AML-193 (cell line): ENCODE measurements around the gene CD177.
"Not testable (repeated sequence)": the region's sequence is repeated elsewhere in the genome, so short reads cannot be mapped to it uniquely, and the experiment has no call there.

ENCODE experiments used
- DNase-seq, 2 experiments: peaks; one replicate each; lab custom pipeline; 2025; lab: John Stamatoyannopoulos, UW

Gene CD177

GRCh38 chr19:43332058-43332922, 21.2 kb upstream of the CD177 start:
- no peak for DNase-seq

- DNase-seq = not testable (repeated sequence)
These were observed 17.0 kb upstream of the CD177 start for GRCh38 chr19:43336508-43336907.

DNA sequence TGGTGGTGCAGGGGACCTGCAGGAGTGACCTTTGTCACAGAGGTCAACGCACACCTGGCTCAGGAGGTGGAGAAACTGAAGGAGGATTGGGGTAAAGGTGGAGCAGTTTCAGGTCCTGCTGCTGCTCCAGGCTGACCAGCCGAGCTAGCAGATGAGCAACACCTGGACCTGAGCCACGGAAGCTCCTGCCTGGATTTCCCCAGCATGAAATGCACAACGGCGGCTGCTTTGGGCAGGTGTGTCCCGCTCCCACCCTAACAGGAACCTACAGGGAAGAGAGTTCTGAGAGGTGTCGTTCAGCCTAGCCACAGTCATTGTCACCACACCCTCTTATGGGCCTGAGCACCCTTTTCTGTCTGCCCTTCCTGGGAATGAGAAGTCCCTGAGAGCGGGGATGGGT, 15.7 kb upstream of the CD177 start:
- DNase-seq = no peak

DNA sequence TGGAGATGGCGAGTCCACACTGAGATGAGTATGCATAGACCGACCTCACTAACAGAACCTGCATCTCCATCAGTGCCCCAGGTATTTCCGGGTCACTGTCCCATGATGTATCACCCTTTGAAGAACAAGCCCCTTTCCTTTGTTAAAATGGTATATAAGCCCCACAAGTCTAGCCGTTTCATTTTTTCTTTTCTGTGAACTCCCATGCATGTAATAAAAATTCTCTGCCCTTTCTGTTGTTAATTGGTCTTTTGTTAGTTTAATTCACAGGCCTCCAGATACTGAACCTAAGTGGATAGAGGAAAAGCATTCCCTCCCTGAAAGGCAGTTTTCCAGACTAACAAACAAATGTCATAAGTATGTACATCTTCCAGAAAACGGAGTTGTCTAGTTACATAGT, 15.0 kb upstream of the CD177 start:
- no peak for DNase-seq

DNA sequence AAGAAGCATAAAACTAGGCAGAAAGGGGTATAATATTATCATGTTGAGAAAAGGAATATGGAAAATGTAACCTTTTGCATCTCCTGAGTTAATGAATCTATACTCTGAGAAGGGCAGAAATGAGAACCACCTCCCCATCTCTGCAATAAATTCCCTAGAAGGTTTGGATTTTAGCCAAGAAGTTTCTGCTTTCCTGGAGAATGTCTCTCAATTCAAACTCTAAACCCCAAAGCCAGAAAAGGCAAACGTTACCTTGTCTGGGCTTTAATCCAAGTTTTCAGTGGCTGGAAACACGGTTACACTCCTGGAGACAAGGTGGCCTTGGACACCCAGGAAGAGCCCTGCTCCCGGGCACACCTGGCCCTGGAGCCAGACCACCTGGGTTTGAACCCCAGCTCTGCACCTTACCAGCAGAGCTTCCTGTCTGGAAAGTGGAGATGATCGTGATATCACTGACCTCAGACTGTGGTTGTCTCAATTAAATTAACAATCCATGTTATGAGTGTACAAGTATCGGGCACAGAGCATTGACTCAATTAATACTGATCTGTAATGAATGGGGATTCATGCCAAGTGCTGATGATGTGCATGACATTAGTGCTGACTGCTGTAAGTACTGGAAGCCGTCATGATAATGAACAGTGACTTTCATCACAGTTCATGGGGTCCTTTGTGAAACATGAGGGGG, 14.1 kb upstream of the CD177 start:
- not testable (repeated sequence) for DNase-seq

DNA sequence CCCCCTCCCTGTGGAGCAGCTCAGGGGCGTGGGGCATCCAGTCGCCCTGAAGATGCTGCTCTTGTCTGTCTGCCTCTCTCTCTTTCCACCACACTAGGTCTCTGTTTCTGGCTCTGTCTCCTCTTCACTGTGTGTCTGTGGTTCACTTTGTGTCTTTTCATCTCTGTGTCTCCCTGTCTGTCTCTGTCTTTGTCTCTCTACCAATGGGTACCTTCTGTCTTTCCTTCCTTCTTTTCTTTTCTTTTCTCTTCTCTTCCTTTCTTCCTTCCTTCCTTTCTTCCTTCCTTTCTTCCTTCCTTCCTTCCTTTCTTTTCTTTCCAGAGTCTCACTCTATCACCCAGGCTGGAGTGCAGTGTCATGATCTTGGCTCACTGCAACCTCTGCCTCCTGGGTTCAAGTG, 13.4 kb upstream of the CD177 start:
- DNase-seq = not testable (repeated sequence)

DNA sequence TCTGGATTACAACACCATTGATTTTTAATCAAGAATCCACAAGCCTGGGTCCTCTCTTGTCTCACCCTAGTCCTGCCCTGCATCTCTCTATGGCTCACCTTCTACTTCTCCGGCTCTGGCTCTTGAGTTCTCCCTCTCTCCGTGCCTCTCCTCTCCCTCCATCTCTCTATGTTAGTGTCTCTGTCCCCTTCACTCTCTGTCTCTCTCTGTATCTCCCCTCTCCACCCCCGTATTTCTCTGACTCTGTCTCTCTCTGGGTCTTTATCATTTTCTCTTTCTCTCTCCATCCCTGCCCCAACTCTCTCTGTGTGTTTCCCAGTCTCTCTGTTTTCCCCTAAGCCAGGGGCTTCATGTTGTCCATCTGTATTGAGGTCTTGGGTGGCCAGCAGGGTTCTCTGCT, 12.4 kb upstream of the CD177 start:
- DNase-seq = not testable (repeated sequence)

GRCh38 chr19:43342104-43342503, 11.4 kb upstream of the CD177 start:
- not testable (repeated sequence) for DNase-seq

GRCh38 chr19:43344347-43344925, 9.1 kb upstream of the CD177 start:
- not testable (repeated sequence) for DNase-seq

DNA sequence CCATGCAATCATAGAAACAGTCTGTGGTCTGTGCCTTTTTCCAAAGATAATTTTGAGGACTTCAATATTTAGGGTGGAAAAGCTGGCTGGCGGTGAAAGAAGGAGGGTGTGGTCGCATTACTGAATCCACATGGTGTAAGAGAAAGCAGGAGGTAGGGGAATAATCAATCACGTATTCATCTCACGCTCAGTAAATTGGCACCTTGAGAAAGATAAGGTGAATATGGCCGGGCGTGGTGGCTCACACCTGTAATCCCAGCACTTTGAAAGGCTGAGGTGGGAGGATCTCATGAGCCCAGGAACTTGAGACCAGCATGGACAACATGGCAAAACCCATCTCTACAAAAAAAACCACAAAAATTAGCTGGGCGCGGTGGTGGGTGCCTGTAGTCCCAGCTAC, 3.7 kb upstream of the CD177 start:
- DNase-seq = not testable (repeated sequence)

GRCh38 chr19:43351998-43352746, 1.3 kb upstream of the CD177 start:
- DNase-seq = no peak

- DNase-seq = no peak
These were observed 780 bp downstream of the CD177 start for GRCh38 chr19:43354305-43354627.

DNA sequence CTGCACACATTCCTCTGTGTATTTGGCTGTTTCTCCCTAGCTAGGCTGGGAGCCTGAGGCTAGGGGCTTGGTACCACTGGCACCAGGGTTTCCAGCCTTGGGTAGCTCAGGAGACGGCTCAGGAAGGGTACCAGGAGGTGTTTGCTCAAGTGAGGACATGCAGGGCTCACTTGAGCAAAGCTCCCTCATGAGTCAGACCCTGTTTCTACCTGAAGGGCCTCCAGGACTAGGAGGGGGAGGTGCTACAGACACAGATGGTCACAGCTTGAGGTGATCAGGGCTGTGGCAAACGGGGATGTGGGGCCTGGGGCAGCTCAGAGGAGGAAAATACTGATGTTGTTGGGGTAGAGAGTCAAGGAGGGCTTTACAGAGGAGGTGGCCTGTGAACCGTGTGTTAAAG, 3.3 kb downstream of the CD177 start:
- not testable (repeated sequence) for DNase-seq

DNA sequence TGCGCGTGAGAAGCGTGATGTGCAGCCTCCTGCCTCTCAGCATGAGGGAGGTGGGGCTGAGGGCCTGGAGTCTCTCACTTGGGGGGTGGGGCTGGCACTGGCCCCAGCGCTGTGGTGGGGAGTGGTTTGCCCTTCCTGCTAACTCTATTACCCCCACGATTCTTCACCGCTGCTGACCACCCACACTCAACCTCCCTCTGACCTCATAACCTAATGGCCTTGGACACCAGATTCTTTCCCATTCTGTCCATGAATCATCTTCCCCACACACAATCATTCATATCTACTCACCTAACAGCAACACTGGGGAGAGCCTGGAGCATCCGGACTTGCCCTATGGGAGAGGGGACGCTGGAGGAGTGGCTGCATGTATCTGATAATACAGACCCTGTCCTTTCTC, 8.7 kb downstream of the CD177 start:
- no peak for DNase-seq

DNA sequence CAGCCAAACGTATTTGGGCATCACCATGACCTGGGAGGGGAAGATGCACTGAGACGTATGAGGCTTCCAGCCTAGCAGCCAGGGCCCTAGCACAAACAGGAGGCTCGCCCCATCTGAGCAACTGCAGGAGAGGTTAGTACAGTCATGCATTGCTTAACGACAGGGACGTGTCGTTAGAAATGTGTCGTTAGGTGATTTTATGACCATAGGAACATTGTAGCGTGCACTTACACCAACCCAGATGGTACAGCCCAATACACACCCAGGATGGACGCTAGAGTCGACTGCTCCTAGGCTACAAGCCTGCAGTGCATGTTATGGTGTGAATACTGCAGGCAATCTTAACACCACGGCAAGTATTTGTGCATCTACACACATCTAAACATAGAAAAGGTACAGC, 9.3 kb downstream of the CD177 start:
- DNase-seq = no peak

DNA sequence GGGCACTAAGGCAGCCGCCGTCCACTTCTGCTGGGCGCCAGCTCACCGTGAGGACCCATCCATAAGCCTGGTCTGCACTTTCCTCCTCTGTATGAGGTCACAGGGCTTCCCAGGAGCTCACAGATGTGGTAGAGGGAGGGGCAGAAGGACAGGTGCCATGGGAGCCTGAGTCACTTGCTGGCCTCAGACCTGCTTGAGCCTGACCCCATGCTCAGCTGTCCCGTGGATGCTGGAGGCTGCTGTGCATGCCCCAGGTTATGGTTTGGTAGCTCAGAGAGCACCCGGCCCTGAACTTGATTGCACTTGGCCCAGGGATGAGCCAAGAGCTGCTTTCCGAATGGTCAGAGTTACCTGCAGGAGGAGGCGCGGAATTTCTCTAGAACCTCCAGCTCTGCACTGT, 12.2 kb downstream of the CD177 start:
- not testable (repeated sequence) for DNase-seq

DNA sequence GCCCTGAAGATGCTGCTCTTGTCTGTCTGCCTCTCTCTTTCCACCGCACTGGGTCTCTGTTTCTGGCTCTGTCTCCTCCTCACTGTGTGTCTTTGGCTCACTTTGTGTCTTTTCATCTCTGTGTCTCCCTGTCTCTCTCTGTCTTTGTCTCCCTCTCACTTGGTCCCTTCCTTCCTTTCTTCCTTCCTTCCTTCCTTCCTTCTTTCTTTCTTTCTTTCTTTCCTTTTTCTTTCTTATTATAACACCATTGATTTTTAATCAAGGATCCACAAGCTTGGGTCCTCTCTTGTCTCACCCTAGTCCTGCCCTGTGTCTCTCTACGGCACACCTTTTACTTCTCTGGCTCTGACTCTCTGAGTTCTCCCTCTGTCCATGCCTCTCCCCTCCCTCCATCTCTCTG, 14.3 kb downstream of the CD177 start:
- DNase-seq = no peak

DNA sequence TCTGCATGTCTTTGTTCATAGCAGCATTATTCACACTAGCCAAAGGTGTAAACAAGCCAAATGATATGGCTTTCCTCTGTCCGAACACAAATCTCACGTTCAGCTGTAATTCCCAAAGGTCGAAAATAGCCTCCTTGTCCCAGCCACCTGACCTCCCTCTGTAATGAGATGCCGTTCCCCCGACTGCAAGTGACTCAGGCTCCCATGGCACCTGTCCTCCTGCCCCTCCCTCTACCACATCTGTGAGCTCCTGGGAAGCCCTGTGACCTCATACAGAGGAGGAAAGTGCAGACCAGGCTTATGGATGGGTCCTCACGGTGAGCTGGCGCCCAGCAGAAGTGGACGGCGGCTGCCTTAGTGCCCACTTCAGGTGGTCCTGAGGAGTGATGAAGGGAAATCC, 15.4 kb downstream of the CD177 start:
- DNase-seq = not testable (repeated sequence)

DNA sequence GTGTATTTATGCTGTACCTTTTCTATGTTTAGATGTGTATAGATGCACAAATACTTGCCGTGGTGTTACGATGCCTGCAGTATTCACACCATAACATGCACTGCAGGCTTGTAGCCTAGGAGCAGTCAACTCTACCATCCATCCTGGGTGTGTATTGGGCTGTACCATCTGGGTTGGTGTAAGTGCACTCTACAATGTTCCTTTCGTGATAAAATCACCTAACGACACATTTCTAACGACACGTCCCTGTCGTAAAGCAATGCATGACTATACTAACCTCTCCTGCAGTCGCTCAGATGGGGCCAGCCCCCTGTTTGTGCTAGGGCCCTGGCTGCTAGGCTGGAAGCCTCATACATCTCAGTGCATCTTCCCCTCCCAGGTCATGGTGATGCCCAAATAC, 18.4 kb downstream of the CD177 start:
- DNase-seq = no peak

DNA sequence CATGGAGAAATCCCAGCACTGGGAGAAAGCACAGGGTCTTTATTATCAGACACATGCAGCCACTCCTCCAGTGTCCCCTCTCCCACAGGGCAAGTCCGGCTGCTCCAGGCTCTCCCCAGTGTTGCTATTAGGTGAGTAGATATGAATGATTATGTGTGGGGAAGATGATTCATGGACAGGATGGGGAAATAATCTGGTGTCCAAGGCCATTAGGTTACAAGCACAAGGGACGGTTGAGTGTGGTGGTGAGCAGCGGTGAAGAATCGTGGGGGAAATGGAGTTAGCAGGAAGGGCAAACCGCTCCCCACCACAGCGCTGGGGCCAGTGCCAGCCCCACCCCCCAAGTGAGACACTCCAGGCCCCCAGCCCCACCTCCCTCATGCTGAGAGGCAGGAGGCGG, 19.0 kb downstream of the CD177 start:
- no peak for DNase-seq

DNA sequence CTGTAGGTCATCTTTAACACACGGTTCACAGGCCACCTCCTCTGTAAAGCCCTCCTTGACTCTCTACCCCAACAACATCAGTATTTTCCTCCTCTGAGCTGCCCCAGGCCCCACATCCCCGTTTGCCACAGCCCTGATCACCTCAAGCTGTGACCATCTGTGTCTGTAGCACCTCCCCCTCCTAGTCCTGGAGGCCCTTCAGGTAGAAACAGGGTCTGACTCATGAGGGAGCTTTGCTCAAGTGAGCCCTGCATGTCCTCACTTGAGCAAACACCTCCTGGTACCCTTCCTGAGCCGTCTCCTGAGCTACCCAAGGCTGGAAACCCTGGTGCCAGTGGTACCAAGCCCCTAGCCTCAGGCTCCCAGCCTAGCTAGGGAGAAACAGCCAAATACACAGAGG, 24.1 kb downstream of the CD177 start:
- DNase-seq = not testable (repeated sequence)

DNA sequence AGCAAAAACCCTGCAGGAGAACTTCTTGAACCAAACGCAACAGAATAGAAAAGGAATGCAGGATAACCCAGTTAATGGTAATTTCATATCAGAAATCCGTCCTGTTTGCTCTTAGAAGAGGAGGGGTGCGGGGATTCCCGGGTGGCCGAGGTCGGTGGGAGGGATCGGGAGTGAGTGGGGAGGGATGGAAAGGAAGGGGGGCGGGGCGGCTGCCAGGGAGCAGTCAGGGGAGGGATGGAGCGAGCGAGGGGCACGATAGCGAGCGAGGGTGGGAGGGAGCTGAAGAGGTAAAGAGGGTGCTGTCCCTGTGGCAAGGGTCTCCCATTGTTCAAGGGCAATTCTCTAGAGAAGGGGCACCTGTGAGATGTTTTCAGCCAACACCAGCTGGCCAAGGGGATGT, 26.5 kb downstream of the CD177 start:
- no peak for DNase-seq
